Stimulated activated CD8-positive, alpha-beta memory T cell treated with anti-CD3 and anti-CD28 coated beads, Interleukin-15, amount 100 ng/mL, for 4 hours (primary cell): Measurements from ENCODE around the gene THRA.
A peak's percentile ranks its signal among the peaks of the same experiment; 100 is the strongest.

Experiments used
- DNase-seq, 2 donors: peaks; one replicate each; pipeline ENCODE4 v3.0.0-alpha.2; 2020; ENCODE audit warnings: low read depth in 2 of 2

THRA gene

DNA sequence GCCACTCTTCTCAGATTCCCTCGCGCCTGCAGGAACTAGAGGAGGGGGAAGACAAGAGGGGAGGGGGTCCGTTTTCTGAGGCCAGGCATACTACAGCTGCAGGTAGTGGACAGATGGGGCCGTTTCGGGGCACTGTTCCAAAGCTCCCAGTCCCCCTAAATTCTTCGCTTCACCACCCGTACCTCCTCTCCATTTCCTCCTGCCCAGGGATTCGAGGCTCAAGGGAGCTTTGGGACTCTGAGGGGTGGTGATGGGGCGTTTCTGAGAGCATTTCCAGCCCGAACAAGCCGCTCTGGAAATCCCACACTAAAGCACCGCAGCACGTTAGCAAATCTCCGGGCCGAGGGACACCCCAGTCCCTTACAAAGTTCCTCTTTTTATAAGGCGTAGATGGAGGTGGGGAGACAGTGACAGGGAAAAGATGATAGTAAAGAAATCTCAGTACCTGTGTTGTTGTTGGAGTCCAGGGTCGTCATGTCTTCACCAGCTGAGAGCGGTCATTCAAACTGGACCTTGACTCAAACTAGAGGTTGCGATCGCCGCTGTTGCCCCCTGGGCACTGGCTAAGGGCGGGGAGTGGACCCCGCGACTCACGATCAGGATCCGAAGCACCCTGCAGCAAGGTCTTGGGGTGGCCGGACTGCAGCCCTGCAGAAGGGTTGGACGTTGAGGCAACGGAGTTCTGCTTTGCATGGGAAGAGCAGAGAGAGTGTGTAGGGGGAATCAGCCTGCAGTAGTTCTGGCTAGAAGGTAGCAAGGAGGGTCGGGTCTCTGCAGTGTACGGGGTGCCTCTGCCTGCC lies 37.1 kb downstream of the THRA start:
- DNase-seq, result no peak

DNA sequence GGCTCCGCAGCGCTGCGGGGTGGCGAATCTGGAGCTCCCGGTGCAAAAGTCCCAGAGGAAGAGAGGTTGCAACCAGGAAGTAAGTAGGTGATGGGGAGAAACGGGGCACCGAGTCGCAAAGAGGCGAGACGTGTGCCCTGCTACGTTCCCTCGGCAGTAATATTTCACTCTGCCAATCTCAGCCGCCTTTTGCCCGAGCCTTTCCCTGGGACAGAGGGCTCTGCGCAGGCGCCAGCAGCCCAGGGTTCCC lies 37.6 kb downstream of the THRA start, which contains the start of gene NR1D1:
TSS of gene NR1D1 (minus strand) at position 171 of the 250 bp plus-strand sequence. CDS start 495 bp downstream, outside the sequence.
- DNase-seq, result no peak

- DNase-seq, result peak; percentile 81 to 88
Measured at GRCh38 chr17:40100669-40101366, 38.1 kb downstream of the THRA start.

GRCh38 chr17:40101367-40102210 lies 38.8 kb downstream of the THRA start:
- no peak for DNase-seq

GRCh38 chr17:40103071-40103661 lies 40.4 kb downstream of the THRA start:
- no peak for DNase-seq

DNA sequence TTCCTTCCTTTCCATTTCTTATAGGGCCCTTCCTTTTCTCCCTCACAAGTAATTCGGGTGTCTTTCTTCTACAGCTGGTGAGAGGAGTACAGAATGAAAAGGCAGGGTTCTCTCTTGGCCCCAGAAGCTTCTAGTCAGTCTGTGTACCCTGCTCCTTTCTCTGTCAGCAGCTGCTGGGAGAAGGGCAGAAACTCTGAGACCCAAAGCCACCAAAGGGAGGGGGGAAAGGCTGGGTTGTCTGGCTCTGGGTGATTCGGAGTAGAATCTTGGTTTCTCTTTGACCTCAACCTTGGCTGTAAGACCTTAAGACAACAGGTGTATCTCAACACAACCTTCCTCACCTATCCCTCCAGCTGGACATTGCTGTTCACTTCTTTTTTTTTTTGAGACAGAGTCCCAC lies 40.9 kb downstream of the THRA start:
- DNase-seq, result no peak

DNA sequence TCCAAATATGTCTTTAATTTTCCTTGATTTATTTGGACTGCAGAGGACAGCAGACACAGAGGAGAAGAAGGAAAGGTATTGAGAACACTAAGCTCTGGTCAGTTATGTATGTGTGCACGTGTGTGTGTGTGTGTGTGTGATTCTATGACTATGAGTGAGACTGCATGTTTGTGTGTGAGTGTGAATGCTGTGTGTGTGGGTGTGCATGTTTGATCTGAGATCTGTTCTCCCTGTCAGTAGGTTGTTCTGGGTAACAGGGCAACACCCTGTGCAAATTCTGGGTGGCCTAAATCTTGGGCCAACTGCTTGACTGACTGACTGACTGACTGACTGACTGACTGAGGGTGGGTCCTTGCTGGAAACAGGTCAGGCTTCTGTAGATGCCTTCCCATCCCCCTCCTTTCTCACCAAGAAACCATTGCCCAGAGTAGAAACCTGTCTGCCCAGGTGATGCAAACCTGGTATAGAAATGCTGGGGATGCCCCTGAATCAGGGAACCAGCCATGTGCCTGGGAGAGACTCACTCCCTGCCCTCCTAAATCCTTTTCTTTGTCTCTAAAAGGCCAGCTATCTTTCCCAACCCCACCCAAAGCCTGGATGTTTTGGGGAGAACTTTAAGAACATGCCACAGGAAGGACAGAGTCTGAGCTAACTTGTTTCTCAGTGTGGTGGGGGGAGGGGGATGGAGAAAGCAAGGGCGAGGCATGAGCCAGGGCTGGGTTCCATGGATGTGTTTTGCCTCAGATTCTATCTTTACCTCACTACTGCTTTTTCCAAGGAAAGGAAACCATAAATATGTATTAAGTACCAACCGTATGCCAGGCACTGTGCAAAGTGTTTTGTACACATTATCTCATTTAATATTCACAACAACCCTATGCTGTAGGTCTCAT lies 42.1 kb downstream of the THRA start:
- no peak for DNase-seq

- no peak for DNase-seq
Measured at GRCh38 chr17:40105861-40106759, 43.3 kb downstream of the THRA start.

GRCh38 chr17:40106760-40107521 lies 44.2 kb downstream of the THRA start:
- no peak for DNase-seq

DNA sequence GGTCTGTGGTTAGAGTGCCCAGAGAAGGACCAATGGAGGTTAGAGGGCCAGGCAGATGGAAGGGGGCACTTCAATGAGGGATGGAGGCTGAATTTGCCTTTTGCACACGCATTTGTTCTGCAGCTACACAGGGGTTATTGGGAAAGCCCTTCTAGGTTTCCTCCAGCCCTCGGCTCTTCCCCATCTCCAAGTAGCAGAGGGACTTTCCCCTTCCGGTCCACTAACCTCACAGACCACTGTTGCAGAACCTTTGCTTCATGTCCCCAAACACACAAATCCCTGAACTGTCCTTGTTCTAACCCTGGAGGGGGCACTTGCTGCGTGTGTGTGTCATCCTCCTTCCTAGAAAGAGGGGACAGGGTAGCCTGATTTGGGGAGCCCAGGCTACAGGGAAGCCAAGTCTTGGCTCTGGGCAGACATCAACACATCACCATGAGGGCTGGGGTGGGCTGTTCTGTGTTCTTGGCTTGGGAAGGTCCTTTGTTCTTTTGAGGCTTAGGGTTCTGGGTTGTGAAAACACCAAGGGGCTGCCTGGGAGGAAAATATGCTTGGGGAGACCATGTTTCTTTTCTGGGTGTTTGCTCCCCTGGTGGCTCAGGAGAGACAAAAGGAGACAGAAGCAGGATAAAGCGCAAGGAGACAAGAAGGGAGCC lies 44.9 kb downstream of the THRA start:
- DNase-seq, result no peak

- no peak for DNase-seq
Measured at GRCh38 chr17:40108970-40109824, 46.4 kb downstream of the THRA start.

- no peak for DNase-seq
Measured at GRCh38 chr17:40110026-40110845, 47.5 kb downstream of the THRA start.

- peak in 1 of 2 donors; percentile 60 for DNase-seq
Measured at GRCh38 chr17:40111221-40112128, 48.7 kb downstream of the THRA start.

GRCh38 chr17:40112191-40112711 lies 49.5 kb downstream of the THRA start:
- DNase-seq, result no peak

DNA sequence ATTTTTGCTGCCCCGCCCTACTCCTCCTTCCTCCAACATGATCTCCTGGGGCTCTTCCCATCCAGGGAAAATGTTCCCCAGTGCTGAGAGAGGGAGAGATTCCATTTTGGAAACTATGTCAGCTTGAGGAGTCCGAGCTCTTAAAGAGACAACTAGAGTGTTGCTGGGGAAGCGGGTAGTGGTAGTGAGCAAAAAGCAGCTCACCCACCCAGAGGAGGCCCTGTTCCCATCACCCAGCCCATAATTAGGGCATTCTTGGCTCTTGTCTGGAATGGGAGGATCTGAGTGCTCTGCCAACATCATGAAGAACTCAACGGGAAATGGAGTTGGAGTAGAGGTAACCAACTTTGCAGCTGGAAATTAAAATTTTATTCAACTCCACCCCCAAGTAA lies 49.9 kb downstream of the THRA start:
- DNase-seq, result no peak
